GM18511 (cell line): ENCODE results near the gene C17orf67.
A peak's percentile ranks its signal among the peaks of the same experiment; 100 is the strongest.

ENCODE experiments used
- ATAC-seq: cut with Tn5 transposase; IDR thresholded peaks from one replicate; pipeline ENCODE4 v1.9.1; 2021; ENCODE audit warnings: mild to moderate bottlenecking, moderate library complexity; ENCODE audit not compliant: unreplicated experiment

C17orf67 gene

GRCh38 chr17:56833809-56834379 is at the start of gene C17orf67, which contains the start of gene DGKE:
C17orf67 (minus strand) TSS chr17:56833920; CDS start chr17:56815810, 18,110 bp downstream.
DGKE (plus strand) TSS chr17:56834151; CDS start chr17:56834796, 645 bp downstream.
- peak; percentile 73 for ATAC-seq

- ATAC-seq, result no peak
These were observed 48.1 kb upstream of the C17orf67 start for GRCh38 chr17:56881685-56882295.

GRCh38 chr17:56880571-56880970 is 46.9 kb upstream of the C17orf67 start:
- no peak for ATAC-seq

- ATAC-seq, result no peak
These were observed 46.4 kb upstream of the C17orf67 start for GRCh38 chr17:56880133-56880532.

- no peak for ATAC-seq
These were observed 45.6 kb upstream of the C17orf67 start for GRCh38 chr17:56879280-56879679.

GRCh38 chr17:56876766-56877179 is 43.1 kb upstream of the C17orf67 start:
- ATAC-seq, result no peak

- ATAC-seq, result peak; percentile 75
These were observed 36.4 kb upstream of the C17orf67 start for GRCh38 chr17:56870081-56870651.

GRCh38 chr17:56868716-56869115 is 35.0 kb upstream of the C17orf67 start:
- no peak for ATAC-seq

GRCh38 chr17:56867948-56868376 is 34.2 kb upstream of the C17orf67 start:
- no peak for ATAC-seq

GRCh38 chr17:56866496-56866895 is 32.8 kb upstream of the C17orf67 start:
- no peak for ATAC-seq

GRCh38 chr17:56866076-56866475 is 32.4 kb upstream of the C17orf67 start:
- ATAC-seq, result no peak

GRCh38 chr17:56863974-56864373 is 30.3 kb upstream of the C17orf67 start:
- ATAC-seq, result no peak

GRCh38 chr17:56861899-56862298 is 28.2 kb upstream of the C17orf67 start:
- no peak for ATAC-seq

GRCh38 chr17:56851008-56851407 is 17.3 kb upstream of the C17orf67 start:
- ATAC-seq, result peak; percentile 74

- ATAC-seq, result no peak
These were observed 16.9 kb upstream of the C17orf67 start for GRCh38 chr17:56850591-56850990.

GRCh38 chr17:56849131-56849530 is 15.4 kb upstream of the C17orf67 start:
- no peak for ATAC-seq

GRCh38 chr17:56847106-56847505 is 13.4 kb upstream of the C17orf67 start:
- ATAC-seq, result no peak

- no peak for ATAC-seq
These were observed 12.2 kb upstream of the C17orf67 start for GRCh38 chr17:56845934-56846333.

GRCh38 chr17:56842577-56842976 is 8.9 kb upstream of the C17orf67 start:
- no peak for ATAC-seq

- ATAC-seq, result no peak
These were observed 5.0 kb upstream of the C17orf67 start for GRCh38 chr17:56838687-56839086.

- ATAC-seq, result no peak
These were observed 1.5 kb upstream of the C17orf67 start for GRCh38 chr17:56835264-56835585.
